Hepatocyte (in vitro differentiated cells): ENCODE results near the gene PEAK1.

ENCODE experiments used
- CTCF ChIP-seq: fragments of 200-600 bp; sonication (generic); IDR thresholded peaks from 2 replicates; pipeline ENCODE4 v1.5.1; 2016; ENCODE audit warnings: antibody characterized with exemption, mild to moderate bottlenecking; ENCODE audit not compliant: poor library complexity
- EZH2 ChIP-seq: fragments of 200-600 bp; sonication (generic); IDR thresholded peaks from 2 replicates; pipeline ENCODE4 v1.6.1; 2016; ENCODE audit warnings: antibody characterized with exemption, mild to moderate bottlenecking, borderline replicate concordance
- EZH2phosphoT487 ChIP-seq: fragments of 200-600 bp; sonication (generic); IDR thresholded peaks from one replicate; pipeline ENCODE4 v1.6.1; 2018; ENCODE audit warnings: antibody characterized with exemption, mild to moderate bottlenecking, low read depth, moderate library complexity; ENCODE audit not compliant: unreplicated experiment, severe bottlenecking

GRCh38 chr15:77369168-77369567 is 50.7 kb downstream of the PEAK1 start:
- TF ChIP-seq EZH2 (no peak), CTCF (no peak), EZH2phosphoT487 (no peak)
